HepG2 (cell line): ENCODE data around the gene PPP1R9B.

Experiments used
- CTCF ChIP-seq: sonication (generic); formaldehyde crosslinking; IDR thresholded peaks from 2 replicates; pipeline ENCODE4 v1.5.0; 2020; ENCODE audit warnings: mild to moderate bottlenecking, missing genetic modification reagents, moderate library complexity
- ZNF576 ChIP-seq: sonication (generic); formaldehyde crosslinking; IDR thresholded peaks from 2 replicates; pipeline ENCODE4 v1.4.0; 2020; ENCODE audit warnings: mild to moderate bottlenecking, missing genetic modification reagents

- TF ChIP-seq ZNF576 (CRISPR knock-in tag) = no peak
- TF ChIP-seq CTCF (CRISPR knock-in tag) = peak; percentile 60
Measured at GRCh38 chr17:50151041-50151936, 812 bp upstream of the PPP1R9B start.
